Activated CD8-positive, alpha-beta memory T cell treated with anti-CD3 and anti-CD28 coated beads, Interleukin-2, amount 50 U/mL, for 1 hour (primary cell): Measurements from ENCODE around the gene ANKRD23.
"Not testable (repeated sequence)": the region's sequence is repeated elsewhere in the genome, so short reads cannot be mapped to it uniquely, and the experiment has no call there.

Source experiments
- DNase-seq: peaks from one replicate; pipeline ENCODE4 v3.0.0-alpha.2; 2020; ENCODE audit errors: extremely low read depth

Gene ANKRD23

DNA sequence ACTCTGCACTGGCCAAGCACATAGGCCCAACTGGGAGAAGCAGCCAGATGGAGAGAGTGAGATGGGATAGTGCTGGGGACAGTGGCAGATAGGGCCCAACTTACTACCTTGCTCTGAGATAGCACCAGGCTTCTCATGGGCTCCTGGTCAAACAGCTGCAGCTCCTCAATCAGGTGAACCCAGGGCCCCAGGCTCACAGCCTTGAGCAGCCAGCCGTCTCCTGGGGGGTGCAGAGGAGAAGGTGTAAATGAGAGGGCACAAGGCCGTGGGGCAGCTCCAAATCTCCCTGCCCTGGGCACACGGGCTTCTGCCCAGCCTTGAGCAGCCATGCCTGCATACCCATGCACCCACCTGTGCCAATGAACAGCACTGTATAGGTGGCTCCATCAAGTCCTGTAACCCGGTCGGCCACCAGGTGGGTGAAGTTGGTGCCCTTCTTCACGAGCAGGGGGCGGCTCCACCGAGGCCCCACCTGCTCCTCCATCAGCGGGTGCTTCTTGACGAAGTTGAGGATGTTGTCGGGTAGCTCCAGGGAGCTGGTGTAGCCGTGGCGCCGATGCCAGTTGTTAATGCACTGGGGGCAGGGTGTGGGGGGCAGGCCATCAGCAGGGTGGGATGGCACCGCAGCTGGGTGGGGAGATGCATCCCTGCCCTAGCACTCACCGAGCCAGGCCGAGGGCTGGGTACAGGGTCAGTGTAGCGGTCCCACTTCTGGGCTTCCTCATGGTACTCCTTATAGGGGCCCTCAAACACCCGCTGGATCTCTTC is 19.9 kb upstream of the ANKRD23 start:
- no peak for DNase-seq

DNA sequence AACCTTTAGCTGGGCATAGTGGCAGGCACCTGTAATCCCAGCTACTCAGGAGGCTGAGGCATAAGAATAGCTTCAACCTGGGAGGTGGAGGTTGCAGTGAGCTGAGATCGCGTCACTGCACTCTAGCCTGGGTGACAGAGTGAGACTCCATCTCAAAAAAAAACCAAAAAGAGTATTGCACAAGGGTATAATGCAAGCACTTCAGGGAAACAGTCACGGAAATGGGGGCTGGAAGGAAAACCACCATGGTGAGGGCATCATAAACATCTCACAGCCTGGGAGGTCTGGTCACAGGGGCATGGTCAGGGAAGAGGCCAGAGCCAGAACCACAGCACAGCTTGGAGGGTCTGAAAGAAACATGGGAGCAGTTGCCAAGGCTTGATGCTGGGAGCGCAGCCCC is 19.2 kb upstream of the ANKRD23 start:
- not testable (repeated sequence) for DNase-seq

- no peak for DNase-seq
Observed at GRCh38 chr2:96861074-96861473, 17.3 kb upstream of the ANKRD23 start.

- DNase-seq, result no peak
Observed at GRCh38 chr2:96860065-96861029, 16.5 kb upstream of the ANKRD23 start.

- DNase-seq, result no peak
Observed at GRCh38 chr2:96859681-96860064, 15.9 kb upstream of the ANKRD23 start.

DNA sequence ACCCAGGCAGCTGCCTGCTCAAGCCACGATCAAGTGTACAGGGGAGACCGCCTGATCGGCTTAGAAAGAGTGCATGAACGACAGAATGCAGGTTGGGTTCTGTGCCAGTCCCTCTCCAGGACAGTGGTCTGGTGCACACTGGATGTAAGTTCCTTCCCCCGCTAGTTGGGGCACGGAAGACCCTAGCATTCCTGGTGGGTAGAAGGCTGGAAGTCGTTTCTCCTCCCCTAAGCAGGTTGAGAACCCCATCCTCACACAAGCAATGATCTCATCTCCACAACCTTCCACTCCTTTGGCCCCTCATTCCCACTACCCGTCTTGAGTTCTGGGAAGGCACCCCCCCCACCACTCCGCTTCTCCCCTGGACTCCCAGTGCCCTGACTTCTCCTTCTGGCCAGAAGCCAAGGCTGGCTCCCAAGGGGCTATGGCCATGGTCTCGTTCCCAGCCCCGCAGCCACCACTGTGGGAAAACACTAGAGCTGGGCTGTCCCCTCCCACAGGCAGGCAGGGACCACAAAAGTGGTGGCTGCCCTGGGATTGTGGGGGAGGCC is 15.4 kb upstream of the ANKRD23 start:
- no peak for DNase-seq

DNA sequence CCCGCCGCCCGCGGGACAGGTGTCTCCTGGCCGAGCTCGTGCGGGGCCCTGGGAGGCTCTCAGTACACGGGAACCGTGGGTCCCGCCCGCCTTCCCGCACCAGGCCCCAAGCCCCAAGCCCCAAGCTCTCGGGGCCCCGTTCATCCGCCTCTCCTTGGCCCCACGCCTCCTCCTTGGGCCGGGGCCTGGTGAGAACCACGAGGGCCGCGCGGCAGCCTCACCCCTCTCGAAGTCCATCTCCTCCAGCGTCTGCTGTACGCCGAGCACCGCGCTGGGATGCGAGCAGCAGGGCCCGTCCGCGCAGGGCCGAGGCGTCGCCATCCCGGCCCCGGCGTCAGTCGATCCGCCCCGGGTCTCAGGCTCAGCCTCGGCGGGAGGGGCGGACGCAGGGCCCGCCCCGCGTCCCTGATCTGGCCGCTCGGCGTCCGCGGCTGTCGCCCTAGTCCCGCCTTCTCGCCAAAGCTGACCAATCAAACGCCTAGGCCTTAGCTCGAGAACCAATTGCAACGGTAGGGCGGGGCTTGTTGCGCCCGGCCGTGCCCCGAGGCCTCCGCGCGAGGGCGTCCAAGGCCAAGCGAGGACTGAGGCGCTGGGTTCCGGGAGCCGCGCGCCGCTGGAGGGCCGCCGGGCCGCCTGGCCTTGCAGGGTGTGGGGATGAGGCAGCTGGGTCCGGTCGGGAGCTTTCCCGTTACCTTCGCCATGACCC is 14.0 kb upstream of the ANKRD23 start, which contains the start of gene ANKRD39:
Gene ANKRD39, minus strand, starts transcription at position 350 of the 706 bp plus-strand sequence. Its CDS starts 29 bp downstream, at position 321.
- DNase-seq, result peak; percentile 95

DNA sequence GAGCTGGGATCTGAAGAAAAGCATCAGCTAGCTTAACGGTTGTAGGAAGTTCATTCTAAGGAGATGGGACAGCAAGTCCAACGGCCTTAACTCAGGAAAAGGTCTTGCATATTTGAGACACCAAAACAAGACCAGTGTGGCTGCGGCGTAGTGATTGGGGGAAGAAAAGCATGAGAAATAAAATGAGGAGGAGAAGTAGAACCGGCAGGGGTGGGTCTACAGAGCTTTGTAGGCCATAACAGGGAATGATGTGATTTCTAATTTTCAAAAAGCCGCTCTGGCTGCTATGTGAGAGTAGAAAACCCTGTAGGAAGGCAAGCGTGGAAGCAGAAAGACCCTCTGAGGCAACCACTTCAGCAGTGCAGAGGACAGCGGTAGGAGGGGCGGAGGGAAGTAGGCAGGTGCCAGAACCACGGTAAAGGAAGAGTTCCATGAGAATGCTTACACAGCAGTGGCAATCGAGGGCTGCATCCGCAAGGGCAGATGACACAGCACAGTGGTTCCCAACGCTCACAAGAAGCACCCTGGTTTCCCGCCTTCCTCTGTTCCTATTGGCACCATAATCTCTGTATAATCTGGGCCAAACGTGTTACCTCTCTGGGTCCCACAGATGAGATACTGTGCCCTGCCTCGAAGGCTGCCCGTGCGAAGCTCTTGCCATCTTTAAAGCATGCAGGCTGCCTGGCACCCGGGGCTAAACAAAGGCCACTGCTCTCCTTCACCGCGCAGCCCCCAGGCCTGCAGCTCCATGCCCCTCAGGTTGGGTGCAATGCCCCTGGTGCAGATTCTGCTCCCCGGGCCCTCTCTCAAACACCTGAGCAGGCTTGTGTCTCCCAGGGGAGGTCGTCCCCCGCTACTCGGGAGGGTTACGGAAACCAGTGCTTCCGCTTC is 13.2 kb upstream of the ANKRD23 start:
- no peak for DNase-seq

- no peak for DNase-seq
Observed at GRCh38 chr2:96853321-96853720, 9.5 kb upstream of the ANKRD23 start.

DNA sequence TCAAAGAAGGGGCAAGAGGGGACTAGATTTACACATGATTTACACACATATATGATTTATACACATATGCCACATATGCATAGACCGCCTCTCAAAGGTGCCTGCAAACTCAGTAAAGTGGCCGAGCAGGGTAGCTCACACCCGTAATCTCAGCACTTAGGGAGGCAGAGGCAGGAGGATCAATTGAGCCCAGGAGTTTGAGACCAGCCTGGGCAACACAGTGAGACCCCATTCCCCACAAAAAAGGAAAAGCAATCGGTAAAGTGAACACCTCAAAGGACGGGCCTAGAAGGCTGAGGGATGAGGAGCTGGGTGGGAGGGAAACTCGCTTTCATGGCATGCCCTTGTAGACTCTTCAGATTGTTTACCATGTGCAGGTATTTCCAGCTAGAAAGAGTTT is 8.8 kb upstream of the ANKRD23 start:
- no peak for DNase-seq

DNA sequence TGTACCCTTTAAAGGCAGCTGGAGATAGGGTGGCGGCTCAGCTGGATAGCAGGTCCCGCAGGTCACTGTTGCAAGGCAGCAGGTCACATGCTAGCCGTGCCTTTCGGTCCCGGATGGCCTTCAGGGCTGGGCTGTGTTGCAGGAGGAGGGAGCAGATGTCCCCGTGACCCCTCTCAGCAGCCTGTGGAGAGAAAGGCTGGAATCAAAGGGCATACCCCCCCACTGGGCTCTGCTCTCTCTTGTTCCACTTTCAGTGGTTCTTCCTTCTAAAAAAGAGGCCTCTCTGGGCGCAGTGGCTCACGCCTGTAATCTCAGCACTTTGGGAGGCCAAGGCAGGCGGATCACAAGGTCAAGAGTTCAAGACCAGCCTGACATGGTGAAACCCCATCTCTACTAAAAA is 4.4 kb upstream of the ANKRD23 start:
- DNase-seq, result no peak

DNA sequence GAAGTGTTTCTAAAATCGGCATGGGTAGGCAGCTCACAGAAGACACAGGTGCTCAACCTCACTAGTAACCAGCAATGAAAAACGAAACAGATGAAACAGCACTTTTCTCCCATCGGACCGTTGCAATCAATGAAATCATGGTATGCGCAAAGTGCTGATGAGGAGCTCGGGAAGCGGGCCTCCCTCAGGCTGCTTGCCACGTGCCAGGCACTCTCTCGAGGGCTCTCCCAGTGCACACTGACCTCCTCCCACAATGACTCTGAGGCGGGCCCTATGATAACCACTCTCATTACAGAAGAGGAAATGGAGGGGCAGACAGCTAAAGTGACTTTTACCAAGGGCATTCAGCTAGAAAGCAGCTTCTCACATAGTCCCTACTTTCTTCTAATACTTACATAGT is 3.8 kb upstream of the ANKRD23 start:
- no peak for DNase-seq

DNA sequence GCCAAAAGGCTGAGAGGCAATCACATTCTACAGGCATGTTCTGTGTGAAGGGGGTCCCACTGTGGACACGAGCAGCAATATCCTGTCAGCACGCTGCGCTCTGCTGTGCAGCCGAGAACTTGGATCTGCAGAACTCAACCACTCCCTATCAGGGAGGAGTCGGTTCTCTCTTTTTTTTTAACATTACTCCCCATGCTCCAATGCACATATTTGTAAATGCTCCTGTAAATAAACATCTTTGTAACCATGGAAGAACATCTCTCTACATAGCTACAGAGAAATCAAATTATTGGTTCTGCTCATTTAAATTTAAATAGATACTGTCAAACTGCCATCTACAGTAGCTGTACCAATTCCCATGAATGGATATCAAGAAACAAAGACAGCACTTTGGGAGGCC is 3.0 kb upstream of the ANKRD23 start:
- no peak for DNase-seq

GRCh38 chr2:96844405-96844808 is 586 bp upstream of the ANKRD23 start:
- no peak for DNase-seq

GRCh38 chr2:96842600-96842999 is 1.2 kb downstream of the ANKRD23 start:
- DNase-seq, result no peak

- no peak for DNase-seq
Observed at GRCh38 chr2:96841701-96842495, 1.9 kb downstream of the ANKRD23 start.

DNA sequence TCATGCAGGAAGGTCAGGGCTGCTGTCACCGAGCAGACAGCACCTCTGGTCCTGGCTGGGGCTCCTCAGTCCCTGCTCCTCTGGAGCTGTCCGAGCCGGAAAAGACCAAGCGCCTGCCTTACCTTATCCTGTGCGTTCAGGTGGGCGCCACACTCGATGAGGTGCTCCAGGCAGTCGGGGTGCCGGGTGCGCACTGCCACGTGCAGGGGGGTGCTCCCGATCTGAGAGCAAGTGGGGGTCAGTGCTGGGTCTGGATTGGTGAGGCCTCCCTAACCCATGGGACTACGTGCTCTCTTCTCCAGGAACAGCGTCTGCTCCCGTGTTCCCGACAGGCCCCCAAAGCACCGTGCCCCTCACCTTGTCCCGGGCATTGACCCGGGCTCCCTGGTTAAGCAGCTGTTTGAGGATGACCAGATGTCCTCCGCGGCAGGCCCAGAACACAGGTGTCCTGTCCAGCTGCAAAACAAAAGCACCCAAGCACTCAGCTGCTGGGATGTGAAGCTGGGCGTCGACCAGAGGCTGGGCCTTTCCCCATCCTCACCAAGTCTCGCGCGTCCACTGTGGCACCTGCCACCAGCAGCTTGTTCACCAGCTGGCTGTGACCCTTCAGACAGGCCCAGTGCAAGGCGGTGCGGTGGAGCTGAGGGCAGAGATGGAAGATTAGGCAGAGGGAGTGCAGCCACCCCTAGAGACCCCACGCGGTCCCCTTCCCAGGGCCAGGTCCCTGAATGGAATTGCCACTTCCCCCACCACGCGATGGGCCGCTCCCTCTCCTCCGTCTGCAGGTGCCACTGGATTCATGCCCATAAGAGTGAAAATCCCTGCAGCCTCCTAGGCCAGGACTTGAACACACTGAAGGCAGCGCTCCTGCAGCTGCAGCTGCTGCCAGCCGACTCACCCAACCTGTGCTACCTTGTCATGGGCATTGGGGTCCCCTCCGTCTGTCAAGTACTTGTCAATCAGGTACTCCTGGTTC is 3.7 kb downstream of the ANKRD23 start:
- DNase-seq, result no peak

GRCh38 chr2:96839293-96839874 is 4.4 kb downstream of the ANKRD23 start:
- DNase-seq, result peak; percentile 54
